HT-29 (cell line): ENCODE results near the gene DCLK1. TPM values are rescaled to one million over a fixed set of nuclear protein-coding genes. Genes with fewer than 3 reads are reported as not detected.

Experiments
- DNase-seq: peaks from one replicate; pipeline ENCODE4 v3.0.0-alpha.2; 2015; ENCODE audit warnings: low spot score
- total RNA-seq: library from RNA; depleted of rRNA; stranded (reverse); fragments of >200 nt; shearing (Covaris generic); gene quantifications from 2 replicates; pipeline ENCODE4 v1.2.3, GENCODE V29; 2014

DCLK1 gene
- total RNA-seq, 1 experiment from 2014 or later = not detected

DNA sequence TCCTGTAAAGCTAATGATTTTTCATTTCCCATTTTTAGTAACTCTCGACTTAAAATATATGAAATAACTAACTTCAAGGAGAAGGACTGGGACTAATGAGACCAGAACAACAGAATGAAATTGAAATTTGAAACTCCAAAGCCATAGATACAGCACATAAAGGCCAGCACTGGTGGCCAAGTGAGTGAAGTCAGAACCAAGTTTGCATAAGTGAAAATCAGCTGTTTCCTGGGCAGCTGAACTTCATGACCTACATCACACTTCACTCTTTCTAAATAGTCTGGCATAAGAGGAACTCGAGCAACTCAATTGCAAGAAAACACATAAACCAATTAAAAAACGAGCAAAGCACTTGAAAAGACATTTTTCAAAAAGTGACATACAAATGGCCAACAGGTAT is 84.5 kb downstream of the DCLK1 start:
- DNase-seq = no peak

DNA sequence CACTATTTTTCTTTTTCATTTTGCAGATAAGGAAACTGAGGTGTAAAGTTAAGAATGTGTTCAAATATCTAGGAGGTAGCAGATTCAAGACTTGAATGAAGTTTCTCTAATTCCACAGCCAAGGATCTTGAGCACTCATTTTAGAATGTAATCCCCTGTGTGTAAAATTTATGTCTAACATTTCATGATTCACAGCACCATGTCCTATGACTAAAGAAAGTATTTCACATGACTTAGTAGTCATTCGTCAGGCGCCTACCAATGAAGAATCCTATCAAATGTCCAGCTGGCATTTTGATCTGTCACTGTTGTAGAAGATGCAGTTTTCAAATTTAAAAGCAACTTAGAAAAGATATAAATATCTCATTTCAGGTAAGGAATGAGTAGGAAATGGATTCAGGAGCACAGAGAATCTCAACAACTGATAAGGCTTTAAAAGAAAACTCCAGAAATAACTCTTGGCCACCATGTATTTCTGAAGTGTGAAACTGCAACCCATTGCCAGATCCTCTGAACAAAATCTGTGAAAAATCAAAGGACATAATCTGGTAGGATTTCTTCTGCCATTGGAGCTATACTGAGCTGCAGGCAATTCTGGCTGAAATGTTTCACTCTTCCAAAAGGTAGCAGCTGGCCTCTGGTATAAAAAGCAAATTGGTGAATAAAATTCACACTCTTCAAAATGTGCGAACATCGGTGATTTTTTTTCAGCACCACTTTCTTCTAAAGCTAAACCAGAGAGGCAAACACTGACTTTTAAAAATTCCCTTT is 92.2 kb downstream of the DCLK1 start:
- DNase-seq = no peak

DNA sequence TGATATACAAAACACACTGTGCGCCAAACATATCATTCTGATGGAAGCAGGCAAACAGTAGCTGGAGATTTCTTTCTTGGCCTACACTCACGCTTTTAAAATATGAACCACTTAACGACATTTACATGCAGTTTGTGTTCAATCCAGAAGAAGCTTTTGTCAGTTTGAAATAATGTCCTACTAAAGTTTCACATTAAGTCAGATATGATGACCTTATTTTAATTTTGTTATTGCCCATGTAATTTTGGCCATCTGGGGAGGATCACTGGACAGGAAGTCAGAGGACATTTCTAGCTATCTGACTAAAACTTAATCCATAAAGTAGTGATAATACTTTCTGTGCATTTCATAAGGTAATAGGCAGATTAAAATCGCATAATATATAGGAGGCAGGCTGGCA is 98.1 kb downstream of the DCLK1 start:
- DNase-seq = no peak

DNA sequence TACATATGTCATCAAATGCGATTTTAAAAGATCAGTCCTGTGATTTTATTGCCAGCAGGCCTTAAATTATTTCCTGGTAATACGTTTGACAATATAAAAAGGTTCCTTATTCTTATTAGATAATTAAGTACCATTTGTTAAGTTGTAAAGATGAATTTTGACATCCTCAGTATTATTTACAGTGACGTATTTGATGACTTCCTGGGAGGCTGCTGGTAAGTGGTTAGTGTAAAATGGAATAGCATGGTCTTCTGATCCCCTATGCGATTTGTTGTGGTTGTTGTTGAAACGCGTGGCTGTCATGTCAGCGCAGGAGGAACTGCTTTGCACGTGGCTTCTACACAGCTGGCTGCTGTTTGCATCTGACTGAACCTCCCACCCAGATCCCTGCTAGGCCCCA is 99.7 kb downstream of the DCLK1 start:
- DNase-seq = no peak

DNA sequence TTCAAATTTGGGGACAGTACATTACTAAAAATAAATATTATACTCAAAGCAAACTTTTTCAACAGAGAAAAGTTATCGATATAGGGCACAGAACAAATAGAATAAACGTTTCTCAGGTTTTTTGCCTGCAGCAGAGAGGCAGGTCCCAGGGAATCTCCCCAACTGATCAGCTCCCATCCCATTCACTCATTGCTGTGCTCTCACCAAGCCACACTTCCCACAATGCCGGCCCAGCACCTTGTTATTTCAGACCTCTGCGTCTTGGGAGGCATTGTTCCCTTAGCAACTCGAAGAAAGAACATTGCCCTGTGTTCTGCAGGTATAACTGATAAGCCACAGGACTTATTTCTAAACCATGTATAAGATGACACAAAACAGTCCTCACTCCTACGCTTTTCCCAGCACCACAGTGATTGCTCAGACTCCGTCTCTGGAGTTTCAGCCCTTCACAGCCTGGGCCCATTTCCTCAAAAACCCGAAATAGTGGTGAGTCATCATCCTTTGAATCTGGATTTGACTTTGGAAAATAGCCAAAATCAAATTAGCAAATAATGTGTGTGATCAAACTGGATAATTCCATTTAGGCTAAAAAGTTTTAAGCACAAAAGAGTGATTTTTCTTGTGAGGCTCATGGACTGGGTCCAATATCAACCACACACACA is 100.4 kb downstream of the DCLK1 start:
- no peak for DNase-seq

DNA sequence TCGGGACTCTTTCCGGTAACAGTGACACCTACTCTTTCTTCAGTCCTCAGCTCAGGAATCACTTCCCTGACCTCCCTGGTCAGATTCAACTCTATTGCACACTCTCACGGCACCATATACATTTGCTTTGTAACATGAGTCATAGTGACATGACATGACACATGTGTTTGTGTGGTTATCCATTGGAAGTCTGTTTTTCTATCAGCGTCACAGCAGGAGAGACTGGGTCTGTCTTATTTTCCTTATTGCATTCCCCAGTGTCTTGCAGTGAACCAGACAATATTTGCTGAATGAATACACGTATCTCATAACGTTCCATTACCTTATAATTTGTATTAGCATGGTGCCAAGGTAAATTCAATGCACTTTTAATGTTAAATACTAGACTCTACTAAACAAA is 102.0 kb downstream of the DCLK1 start:
- DNase-seq = no peak

DNA sequence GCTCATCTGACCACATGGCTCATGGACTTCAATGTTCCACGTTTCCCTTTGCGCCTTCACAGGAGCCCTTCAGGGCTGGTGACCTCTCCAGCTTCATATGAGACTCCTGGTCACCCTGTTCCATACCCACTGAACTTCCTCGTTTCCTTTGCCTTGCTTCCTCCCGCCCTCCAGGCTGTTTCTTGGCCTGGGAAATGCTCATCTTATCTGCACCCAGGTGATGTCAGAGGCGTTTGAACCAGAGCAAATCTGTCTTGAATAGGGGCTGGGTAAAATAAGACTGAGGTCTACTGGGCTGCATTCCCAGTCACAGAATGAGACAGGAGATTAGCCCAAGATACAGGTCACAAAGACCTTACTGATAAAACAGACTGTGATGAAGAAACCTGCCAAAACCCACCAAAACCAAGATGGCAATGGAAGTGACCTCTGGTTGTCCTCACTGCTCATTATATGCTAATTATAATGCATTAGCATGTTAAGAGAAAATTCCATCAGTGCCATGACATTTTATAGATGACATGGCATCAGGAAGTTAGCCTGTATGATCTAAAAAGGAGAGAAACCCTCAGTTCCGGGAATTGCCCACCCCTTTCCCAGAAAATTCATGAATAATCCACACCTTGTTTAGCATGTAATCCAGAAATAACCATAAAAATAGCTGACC is 102.7 kb downstream of the DCLK1 start:
- no peak for DNase-seq

DNA sequence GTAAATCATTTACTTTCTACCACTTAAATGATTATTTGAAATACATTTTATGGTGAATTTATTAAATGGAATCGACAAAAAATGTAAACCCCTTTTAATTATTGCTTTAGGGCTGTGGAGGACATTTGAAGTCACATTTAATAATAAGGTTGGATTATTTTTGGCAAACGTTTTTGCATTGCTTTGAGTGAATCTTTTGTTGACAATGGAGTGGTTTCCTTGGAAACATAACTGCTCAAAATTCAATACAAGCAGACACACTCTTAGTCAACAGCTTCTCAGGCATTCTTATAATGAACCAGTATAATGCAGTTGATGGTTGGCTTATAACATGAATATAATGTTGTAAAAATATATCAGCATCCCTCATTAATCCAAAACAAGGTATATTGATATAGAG is 104.7 kb downstream of the DCLK1 start:
- no peak for DNase-seq

DNA sequence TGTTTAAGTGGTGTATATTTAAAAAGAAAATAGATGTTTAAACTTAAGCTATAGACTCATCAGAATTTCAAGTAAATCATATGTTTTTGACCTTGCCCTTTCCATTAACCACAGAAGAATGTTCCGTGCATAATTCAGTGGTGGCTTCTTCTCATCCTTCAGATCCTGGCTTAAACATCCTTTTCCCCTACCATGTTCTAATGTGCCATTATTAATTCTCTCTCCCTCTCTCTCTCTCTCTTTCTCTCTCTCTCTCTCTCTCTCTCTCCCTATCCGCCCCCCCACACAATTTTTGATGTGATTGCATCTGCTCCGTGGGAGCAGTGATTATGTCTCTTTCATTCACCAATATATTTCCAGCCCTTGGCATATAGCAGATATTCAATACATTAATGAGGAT is 116.4 kb downstream of the DCLK1 start:
- DNase-seq = no peak

DNA sequence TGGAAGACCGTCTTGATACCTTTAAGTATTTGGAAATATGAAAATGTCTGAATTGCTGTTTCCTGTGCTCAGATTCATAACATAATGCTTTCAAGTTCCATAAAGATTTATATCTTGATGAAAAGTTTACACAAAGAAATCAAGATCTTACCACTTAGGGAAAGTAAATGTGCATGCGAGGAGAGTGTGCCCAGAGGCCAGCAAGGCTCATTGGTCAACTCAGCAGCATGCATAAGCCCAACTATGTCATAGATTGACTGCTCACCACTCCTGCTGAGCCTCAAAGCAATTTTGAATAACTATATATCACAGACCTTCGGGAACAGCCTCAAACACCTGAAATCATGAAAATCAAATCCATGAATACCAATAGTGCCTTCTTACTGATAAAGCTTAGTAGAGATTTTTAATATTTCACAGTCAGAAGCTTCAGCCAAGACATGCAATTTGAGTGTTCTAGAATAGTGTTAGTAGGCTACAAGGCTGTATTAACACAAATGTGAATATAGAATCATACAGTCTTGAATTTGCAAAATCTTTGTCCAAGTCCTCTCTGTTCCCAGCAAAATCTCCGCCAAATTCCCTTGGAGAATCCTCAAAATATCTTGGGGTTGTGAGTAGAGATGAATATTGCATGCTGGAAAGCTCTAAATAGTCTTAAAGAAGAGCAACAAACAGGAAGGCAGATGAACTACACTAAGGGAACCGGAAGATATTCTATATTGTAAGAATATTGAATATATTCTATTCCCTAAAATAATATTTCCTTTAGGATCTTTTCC is 124.1 kb downstream of the DCLK1 start:
- DNase-seq = no peak

DNA sequence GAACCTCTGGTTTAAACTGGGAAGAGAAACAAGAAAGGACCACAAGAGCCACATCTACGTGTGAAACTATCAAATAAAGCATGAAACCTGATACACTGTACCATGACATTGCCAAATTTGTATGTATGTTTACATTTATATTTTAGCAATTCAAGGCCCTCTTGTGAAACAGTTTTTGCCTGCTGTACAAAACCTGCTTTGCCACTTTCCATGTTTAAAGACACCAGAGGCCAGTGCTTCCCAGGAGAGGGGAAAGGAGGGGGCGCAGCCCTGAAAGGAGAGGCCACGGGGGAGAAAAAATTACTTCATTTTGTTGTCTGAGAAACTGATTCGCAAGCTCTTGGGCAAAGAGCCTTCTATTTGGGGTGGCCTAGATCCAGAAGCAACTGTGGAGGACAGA is 124.8 kb downstream of the DCLK1 start:
- no peak for DNase-seq

DNA sequence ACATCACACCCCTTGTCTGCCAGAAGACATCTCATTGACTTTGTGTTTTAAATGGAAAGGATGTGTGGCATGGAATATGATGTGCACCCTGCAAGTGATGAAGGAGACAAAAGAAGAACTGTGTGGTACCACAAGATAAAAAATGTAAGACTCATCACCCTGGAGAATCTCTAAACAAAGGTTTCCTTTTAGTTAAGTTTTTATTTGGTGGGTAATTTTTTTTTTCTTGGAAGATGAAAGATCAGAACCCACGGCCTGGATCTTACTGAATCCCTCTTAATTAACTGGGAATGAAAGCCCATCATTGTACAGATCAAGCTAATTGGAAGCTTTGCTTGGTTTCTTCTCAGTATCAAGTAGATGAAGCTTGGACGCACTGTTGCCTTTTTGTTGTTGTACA is 129.6 kb downstream of the DCLK1 start:
- no peak for DNase-seq

DNA sequence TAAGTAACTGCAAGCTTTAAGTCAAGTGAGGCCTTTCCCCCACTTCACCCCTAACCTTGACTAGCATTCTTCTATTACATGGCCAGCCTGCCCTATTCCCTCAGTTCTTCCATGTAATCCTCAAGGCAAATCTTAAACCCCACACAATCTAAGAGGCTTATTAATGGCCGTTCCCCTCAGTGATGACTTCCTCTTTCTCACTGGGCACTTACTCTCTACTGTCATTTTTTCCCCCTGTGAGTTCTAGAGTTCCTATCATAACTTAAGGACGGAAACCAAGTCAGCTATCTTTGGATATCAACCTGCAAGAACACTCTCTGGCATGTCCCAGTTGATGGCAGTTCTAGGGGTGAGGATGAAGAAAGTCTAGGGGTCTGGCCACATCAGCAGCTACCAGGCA is 131.2 kb downstream of the DCLK1 start:
- no peak for DNase-seq

DNA sequence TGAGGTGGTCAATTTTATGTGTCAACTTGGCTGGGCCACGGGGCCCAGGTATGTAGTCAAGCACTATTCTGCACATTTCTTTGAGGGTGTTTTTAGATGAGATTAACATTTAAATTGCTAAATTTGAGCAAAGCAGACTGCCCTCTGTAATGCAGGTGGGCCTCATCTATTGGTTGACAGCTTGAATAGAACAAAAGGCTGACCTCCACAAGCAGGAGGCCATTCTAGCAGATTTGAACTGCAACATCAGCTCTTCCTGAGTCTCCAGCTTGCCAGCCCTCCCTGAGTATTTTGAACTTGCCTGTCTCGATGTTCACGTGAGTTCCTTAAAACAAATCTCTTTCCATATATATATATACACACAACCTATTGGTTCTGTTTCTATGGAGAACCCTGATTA is 134.8 kb downstream of the DCLK1 start:
- DNase-seq = no peak

DNA sequence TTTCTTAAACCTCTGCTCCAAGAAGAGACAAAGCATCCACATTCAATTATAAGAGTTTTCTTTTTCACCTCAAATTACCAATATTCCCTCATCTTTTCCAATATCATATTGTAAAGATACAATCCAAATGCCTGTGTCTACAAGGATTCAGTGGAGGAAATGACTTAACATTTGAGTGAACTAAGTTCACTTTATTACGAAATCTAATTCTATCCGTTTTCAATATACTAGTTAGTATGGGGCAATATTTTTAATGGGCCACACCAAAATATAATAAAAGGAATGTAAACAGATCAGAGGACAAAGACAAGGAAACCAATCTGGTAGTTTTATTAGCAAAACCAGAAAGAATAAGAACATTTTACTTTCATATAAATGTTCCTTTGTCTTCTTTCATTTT is 136.0 kb downstream of the DCLK1 start:
- DNase-seq = no peak

DNA sequence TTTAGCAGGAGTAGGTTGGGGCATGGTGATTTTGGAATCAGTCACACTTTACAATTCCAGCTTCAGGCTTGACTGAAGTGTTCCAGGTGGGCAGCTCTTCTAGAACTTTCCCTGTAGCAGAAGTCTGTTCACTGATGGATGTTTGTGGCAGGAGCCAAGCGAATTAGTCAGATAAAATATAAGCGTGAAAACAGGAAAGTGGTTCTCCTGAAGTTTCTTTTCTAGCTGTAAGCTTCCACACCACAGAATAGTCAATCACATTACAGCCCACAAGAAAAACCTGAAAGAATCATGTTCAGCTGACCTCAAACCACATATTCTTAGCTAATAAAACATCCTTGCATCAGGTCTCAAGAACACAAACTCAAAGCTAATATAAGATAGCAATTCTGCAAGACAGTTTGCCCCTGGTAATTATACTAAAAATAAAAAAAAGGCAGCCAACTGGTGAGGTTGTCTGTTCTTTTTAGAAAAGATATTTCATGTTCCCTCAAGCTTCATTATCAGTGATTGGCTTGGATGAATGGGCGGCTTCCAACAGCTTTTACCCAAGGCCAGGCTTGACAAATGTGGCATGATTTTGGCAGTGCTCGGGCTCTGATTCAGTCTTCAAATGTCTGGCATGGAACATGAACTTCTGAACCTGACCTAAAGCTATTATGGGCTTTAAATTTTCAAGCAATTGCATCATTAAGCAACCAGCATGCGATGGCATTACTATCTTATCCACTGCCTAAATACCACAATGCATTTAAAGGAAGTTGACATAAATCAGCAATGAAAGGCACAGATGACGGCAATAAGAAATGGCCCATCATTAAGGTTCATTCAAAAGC is 136.8 kb downstream of the DCLK1 start:
- DNase-seq = no peak

DNA sequence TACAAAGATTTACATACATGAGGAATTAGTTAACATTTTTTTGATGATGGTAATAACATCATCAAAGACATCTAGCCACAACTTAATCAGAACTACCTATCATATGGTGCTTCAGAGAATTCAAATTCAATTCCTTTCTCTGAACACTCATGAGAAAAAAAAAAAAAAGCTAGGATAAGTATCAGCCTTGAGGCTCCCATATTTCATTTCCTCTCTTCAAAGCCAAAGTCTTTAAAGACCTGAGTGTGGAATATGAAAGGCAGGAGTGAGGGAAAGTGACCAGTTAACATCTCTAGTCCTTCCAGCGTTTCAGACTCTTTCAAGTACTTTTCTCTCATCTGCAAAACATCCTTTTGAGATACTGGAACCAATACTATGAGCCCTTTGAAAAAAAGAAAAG is 137.5 kb downstream of the DCLK1 start:
- DNase-seq = no peak

DNA sequence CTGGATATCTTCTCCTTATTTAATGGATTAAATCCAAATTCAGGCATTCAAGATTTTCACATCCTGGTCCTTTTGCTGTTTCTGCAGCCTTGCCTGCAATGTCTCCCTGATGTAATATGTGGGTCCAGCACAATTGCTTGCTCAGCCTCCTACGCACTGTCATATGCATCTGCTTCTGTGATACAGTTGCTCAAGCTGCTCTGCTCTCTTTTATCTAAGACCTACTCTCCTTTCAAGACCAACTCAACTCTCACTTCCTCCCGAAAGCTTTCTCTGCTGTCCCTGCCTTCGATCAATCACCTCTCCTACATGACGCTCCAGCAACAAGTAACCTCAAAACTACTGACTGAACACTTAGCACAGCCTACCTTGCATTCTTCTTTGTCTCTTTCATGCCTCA is 138.2 kb downstream of the DCLK1 start:
- no peak for DNase-seq

DNA sequence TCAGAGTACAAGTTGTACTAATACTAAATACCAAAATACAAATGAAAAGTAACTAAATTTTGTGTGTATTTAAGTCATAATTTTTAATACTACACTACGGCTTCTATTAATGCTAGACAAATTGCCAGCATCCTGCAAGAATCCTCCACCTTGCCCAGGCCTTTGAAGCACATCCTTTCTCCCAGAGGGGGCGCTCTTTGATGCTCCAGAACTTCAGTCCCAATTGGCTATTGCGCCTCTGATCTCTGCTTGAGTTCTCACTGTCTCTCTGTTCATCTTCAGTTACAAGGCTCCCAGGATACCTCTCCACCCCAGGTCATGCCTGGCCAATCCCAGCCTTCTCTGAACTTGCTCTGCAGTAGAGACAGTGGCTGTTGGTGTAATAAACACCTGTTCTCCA is 141.0 kb downstream of the DCLK1 start:
- DNase-seq = peak; percentile 18

DNA sequence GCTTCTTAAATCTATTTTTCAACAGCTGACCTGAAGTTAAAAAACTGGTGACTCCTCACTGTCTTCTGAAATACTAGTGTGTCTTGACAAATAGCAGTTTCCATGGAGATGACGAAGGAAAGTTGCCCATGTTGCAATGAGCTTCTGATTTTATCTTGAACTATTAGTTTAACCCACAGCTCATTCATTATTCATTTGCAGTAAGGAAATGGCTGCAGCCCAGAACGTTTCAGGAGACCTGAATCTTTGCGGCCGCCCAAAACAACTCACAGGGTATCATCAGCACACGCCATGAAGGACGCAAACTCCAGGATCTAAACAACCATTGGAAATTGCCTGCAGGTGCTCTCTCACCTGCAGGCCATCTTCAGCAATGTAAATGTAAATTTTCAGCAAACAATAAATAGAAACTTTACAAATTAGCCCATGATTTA is 142.5 kb downstream of the DCLK1 start:
- DNase-seq = no peak
